Activated effector memory CD4-positive, alpha-beta T cell treated with Interleukin-2 at 50 U/mL for 16 hours (primary cell): ENCODE measurements around the gene WWOX.
"Not testable (repeated sequence)": the region's sequence is repeated elsewhere in the genome, so short reads cannot be mapped to it uniquely, and the experiment has no call there.

ENCODE experiments used
- DNase-seq: peaks from one replicate; pipeline ENCODE4 v3.0.0-alpha.2; 2020

WWOX gene

GRCh38 chr16:78506367-78507193, 407.1 kb downstream of the WWOX start:
- no peak for DNase-seq

GRCh38 chr16:78507576-78507975, 408.1 kb downstream of the WWOX start:
- DNase-seq = no peak

DNA sequence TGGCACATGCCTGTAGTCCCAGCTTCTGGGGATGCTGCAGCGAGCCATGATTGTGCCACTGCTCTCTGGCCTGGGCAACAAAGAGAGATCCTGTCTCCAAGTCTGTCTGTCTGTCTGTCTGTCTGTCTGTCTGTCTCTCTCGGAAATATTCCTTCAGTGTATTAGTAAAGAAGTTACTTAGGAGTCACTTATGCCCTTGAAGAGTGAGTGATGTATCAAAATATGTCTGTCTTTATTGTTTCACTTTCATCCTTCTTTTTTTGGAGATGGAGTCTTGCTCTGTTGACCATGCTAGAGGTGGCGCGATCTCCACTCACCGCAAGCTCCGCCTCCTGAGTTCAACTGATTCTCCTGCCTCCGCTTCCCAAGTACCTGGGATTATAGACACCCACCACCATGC, 410.5 kb downstream of the WWOX start:
- DNase-seq = no peak

DNA sequence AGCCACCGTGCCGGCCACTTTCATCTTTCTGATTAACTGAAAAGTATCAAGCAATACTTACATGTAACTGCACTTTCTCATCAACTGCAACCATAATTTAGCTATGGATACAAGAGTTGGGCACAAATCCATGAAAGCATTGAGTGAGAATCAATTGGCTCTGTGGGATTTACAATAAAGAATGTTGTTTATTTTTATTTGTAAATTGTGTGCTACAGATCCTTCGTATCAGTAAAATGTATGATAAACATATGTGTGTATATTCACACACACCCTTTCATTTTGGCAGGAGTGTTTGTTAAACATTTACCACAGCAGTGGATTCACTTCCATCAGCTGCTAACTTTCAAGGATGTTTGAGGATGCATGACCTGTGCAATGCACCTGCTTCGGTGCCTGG, 411.0 kb downstream of the WWOX start:
- no peak for DNase-seq

DNA sequence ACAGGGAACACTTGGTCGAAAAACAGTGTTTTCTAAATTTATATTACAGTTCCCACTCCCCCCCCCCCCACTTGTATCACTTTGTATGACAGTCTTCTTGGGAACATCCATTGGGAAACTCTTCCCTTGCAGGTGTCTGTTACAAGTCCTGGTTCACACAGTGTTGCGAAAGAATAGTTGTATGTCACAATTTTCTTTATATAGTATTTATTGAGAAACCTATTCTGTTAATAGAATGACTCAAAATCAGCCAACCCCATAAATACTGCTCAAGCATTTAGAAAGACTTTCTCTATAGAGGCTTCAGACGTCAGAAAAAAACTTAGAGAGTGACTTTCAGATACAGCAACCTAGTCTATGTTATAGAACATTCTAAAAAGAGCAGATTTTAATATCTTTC, 414.4 kb downstream of the WWOX start:
- DNase-seq = no peak

GRCh38 chr16:78514888-78515287, 415.4 kb downstream of the WWOX start:
- DNase-seq = not testable (repeated sequence)

GRCh38 chr16:78515421-78515820, 416.0 kb downstream of the WWOX start:
- DNase-seq = no peak

GRCh38 chr16:78516006-78516736, 416.7 kb downstream of the WWOX start:
- no peak for DNase-seq

DNA sequence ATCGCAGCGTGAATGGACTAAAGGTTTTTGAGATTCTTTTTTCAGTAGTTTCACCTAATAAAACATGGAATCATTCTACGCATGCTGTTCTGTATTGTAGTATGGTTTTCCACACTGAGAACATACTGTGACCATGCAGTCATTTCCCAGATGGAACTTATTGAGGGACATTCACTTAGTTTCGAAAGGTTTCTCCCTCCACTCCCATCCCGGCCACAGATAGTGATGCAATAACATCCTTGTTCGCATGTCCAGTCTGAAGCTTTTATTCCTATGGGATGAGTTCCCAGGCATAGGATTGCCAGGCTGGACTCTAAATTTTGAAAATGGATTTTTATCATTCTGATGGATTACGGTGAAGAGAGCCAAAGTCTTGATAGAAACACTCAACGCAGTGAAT, 420.4 kb downstream of the WWOX start:
- DNase-seq = no peak

DNA sequence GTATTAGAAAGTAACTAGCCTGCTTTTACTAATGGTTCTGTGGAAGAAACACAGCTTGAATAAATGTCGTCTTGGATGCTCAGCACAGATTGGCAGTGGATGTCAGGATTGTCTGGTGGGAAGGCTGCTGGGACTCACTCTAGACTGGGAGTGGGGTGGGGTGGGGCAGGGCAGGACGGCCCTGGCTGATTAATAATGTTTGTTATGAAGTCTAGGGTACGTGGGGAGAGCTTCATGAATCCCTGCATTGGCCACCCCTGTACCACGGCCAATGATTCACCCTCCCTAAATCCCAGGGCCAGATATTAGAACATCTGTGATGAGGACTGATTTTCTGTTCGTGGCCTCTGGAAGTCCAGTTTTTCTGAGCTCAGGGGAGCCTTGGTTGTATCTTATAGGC, 421.0 kb downstream of the WWOX start:
- DNase-seq = no peak

GRCh38 chr16:78522327-78522726, 422.9 kb downstream of the WWOX start:
- DNase-seq = no peak

- DNase-seq = no peak
Measured at GRCh38 chr16:78523212-78523985, 423.9 kb downstream of the WWOX start.

DNA sequence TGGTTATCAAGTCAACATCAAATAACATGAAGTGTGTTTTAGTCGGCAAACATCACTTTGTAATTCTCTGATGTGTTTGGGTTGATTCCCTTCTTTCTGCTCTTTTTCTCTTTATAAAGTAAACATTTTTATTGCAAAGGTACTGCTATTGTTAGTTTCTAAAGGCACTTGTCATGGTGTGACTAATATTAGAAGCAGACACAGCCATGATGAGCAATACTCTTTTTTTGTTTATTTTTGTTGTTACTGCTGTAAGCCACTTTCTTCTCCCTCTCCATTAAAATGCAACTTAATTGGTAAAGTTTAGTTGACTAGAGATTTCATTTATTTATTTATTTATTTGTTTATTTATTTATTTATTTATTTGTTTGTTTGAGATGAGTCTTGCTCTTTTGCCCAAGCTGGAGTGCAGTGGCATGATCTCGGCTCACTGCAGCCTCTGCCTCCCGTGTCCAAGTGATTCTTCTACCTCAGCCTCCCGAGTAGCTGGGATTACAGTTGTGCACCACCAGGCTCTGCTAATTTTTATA, 424.7 kb downstream of the WWOX start:
- DNase-seq = no peak

DNA sequence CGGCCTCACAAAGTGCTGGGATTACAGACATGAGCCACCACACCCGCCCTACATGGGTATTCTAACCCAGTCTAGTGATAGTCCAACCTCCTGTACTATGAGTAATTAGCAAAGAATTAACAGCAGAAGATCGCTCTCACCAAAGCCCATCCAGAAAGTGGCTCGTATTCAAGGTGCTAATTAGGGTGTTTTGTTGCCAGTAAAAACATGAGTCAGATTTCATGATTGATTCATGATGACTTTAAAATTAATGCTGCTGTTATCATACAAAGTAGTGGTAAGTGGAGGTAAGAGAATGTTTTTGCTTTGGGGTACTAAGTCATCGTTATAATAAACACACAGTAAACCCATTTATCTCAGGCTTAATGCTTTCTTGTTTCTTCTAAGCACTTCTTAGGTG, 428.8 kb downstream of the WWOX start:
- DNase-seq = no peak

GRCh38 chr16:78529881-78530280, 430.4 kb downstream of the WWOX start:
- DNase-seq = no peak

DNA sequence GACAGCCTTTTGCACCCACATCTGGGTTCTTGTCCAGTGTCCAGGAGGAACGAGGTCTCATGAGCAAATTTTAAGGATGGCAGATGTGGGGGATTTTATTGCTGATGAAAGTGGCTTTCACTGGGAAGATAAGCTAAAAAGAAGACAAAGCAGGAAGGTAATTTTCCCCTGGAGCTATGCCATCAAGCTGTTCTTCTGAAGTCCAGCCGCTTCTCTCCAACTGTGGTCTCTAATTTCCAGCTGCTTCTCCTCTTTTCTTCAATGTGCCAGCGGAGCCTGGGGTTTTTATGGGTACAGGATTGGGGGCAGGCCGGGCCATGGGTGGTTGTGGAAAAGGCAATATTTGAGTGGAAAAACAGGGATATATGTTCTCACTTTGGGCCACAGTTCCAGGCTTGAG, 430.8 kb downstream of the WWOX start:
- DNase-seq = no peak

GRCh38 chr16:78535098-78535497, 435.6 kb downstream of the WWOX start:
- no peak for DNase-seq

- DNase-seq = no peak
Measured at GRCh38 chr16:78537511-78537910, 438.1 kb downstream of the WWOX start.

DNA sequence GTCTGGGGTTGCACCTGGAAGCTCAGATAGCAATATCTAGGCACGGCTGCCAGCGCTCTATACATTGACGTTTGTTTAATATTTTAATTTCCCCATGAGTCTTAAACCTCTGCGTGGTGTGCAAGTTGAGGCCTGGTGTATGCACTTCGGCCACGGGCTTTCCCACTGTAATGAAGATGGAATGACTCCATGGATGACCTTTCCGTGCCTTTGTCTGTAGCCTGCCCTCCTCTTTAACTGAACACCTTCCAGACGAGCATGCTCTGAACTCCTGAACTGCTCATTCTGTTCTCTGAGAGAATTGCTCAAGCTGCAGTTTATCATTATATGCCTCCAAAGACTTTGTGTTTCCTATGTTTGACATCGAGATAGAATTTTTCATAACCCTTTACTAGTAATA, 438.8 kb downstream of the WWOX start:
- no peak for DNase-seq

GRCh38 chr16:78538919-78539318, 439.5 kb downstream of the WWOX start:
- DNase-seq = no peak

DNA sequence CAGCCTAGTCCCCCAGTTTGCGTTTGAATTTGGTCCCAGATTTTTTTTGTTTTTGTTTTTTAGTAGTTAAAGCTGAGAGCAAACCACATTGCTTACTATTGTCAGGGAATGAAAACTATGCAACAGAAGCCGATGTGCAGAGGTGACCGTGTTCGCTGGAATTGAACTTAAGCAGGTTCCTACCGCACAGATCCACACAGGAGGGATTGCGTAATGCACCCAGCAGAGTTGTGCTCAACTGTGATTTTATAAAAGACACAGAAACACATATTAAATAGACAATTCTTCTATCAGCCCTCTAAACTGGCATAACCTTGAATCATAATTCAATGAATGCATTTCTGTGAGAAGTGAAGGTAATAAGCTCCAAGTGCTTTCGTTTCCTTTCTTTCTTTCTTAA, 443.0 kb downstream of the WWOX start:
- DNase-seq = no peak

- no peak for DNase-seq
Measured at GRCh38 chr16:78543023-78543422, 443.6 kb downstream of the WWOX start.

GRCh38 chr16:78549366-78549765, 449.9 kb downstream of the WWOX start:
- DNase-seq = no peak
